ENCODE measurements around the gene LMO1.

The LMO1 gene

DNA sequence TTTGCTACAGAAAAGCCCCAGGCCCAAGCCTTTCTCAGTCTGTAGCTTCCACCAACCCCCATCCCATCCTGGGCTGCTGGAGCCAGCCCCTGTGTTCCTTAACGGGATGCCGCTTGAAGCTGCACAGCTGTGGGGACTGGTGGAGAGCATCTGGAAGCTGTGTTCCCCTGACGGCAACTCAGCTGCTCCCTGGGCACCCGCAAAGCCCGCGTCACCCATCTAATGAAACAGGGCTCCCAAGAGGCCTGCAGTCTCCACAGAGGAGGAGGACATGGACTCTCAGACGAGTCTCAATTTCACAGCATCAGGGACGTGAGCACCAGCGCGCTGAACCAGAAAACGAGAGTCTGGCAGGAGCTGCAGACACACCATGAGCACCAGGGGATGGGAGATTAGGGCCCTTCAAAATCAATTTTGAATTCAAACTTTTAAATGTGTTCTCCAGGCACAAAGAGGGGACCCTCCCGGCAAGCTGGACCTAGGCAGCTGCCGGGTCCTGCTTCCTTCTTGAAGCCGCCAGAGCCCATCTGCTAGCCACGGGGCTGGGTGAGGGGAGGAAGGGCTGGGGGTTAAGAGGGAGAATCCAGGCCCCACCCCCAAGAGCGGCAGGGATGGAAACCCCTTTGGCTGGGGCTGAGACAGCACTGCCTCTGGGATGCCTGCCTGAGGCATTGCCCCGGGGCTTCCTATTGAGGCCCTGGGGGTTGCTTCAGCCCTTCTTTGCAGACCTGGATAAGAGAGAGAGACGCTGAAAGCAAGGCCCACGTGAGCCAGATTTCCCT is 21.0 kb downstream of the LMO1 start:
- DNase-seq: no peak

DNA sequence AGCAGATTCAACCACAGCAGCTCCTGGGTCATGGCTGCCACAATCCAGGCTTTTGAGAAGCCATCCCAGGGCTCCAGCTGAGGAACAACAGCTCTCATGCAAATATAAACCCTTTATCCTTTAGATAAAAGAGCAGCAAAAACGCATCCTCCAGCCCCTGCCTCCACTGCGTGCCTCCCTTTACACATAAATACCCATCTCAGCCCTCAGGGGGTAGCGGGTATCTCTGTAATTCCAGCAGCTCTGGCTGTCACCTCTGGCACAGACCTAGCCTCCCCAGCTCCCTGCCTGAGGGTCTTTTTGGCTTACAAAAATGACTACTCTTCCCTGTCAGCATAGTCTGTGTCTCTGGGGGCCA is 21.6 kb downstream of the LMO1 start:
- no peak for DNase-seq

DNA sequence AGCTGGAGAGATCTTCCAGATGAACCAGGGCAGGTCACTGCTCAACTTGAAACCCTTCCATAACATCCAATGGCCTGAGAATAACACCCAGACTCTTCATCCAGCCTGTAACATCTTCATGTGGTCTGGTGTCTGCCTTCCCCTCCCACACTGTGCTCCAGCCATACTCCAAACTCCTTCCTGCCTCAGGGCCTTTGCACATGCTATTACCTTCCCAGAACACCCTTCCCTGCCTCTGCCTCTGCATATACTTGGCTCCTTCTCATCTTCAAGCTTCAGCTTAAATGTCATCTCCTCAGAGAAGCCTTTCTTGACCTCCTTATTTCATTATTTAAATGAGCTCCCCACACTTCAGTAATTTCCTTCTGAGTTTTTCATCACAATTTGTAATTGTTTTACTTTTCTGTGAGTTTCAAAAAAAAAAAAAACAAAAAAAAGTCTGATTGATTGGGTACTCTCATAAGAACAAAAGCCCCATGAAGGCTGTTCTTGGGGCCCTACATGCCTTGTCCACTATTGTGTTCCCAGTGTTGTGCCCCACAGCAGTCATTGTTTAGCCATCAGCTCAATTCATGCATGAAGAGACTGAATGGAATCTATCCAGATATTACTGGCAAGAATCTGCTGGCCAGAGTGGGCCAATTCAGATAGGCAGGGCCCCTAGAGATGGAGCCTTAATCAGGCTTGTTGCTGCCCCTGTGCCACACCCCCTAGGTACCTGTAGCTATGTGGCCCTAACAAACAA is 22.1 kb downstream of the LMO1 start:
- no peak for DNase-seq

DNA sequence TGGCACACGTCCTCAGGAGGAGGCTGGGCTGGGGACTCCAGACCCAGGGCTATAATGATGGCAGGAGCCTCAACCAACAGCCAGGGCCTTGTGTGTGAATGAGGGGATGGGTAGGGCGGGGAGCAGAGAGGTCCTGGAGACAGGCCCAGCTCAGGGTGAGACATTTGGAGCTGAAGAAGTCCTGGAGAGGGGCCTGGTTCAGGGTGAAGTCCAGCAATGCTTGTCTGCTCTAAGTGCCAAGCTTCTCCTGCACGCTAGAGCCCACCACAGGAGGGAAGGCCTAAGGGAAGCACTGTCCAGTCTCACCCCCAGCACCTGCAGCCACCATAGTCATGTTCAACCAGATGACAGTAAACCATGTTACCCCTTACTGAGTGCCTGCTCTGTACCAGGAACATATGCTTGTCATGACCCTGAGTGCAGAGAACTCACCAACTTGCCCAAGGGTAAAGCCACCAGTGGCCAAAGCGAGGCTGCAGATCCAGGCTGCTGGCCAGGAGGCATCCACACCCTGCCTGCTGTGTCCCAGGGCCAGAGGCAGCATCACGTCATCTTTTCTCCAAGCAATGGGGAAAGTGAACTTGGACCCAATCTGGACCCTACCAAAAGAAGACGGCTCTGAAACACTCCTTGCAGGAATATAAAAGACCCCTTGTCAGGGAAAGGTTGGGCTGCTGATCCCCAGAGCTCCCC is 24.0 kb downstream of the LMO1 start:
- no peak for DNase-seq

DNA sequence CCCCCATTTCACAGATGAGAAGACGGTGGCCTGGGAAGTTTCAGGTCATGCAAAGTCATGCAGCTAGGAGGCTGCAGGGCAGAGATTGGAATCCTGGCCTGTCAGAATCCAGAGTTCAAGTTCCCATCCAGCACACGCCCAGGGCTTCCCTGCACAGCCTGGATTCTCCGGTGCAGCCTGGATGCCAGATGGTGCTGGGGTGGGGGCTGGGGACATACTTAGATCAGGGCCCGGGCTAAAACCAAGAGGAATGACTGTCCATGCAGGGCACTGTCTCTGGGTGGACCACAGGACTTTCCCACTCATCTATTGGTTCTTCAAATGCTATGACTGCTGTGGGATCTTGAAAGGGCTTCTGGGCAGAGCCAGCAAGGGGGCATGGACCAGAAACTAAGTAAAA is 24.6 kb downstream of the LMO1 start:
- DNase-seq: no peak

DNA sequence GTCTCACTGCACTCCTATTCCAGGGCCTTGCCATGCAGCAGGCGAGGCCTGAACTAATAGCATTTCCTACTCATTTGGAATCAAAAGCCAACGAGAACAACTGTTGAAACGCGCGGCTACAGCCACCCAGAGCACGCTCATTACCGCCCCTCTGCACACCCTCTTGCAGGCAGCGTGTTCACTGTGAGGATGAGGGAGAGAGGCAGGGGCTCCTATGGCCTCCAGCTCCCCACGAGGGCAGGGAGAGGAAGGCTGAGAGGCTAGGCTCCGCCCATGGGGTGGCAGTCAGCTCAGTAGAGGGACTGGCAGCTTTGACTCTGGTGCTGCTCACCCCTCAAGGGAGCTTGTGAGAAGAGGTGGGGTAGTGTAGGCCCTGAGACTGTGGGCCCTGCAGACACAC is 26.2 kb downstream of the LMO1 start:
- DNase-seq: no peak

DNA sequence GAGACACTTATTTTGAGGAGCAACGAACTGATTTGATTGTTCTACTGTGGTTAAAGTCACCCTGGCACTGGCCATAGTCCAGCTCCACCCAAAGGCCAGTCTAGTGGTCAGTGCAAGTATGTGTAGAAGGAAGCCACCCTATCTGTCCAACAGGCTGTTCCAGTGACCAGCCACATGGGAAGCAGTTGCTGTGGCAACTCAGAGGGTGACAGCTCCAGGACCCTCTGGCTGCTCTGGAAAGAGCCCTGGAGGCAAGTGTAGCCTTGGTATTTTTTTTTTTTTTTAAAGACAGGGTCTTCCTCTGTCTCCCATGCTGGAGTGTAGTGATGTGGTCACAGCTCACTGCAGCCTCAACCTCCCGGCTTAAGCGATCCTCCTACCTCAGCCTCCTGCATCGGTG is 27.8 kb downstream of the LMO1 start:
- no peak for DNase-seq

DNA sequence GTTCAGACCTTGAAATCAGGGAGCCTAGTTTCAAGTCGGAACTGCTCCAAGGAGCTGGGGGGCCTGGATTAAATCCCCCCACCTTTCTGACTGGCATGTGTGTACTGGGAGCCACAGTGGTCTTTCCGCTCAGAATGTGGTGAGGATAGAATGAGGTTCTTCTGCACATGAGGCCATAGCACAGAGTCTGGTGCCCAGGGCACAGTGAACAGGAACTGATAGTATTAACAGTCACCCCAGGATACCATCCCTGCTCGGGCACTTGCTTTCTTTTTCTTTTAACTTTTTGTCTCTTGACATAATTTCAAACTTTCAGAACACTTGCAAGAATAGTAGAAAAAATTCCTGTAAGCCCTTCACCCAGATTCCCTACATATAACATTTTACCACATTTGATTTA is 28.8 kb downstream of the LMO1 start:
- no peak for DNase-seq

DNA sequence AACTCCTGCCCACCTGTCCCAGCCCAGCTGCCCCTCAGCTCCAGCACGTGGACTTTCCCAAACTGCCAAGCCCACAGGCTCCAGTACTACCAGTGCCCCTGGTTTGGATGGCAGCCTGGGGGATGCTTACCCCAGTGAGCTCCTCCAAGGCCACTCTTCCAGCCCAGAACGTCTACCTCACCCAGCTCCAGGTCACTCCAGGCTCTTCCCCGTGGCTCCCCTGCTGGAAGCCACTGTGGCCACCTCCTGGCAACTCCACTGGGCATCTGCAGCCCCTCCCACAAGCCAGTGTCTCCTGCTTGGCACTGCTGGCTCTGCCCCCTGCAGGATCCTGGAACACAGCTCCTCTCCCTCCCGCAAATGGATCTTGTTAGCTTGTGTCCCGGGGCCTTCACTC is 29.3 kb downstream of the LMO1 start:
- no peak for DNase-seq

DNA sequence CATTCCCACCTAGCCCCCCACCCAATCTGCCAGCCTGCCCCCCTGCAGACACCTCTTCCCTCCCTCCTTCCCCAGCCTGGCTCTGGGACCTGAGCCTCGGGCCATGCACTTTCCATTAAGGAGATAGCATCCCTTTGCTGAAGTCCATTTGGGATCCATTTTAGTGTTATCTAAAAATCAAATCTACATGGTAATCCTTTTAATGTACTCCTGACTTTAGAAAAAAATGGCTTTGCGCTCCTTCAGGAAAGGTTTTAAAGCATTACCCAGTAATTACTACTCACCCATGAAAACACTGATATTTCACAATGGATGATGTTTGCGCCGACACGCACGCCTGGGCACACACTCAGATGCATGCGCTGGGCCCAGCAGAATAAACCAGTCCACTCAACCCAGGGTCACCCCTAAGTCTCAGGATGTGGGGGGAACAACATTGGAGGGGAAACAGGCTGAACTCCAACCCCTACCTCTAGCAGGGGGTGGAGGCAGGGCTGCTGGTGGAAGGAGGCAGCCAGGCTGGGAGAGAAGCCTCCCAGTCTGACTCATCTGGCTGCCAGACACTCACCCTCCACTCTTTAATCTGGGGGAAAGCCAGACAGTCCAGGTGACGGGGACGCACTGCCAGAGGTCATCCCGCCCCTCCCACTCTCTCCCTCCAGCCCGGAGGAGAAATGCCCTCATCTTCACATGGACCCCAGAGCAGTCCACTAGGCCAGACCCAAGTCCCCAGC is 29.8 kb downstream of the LMO1 start:
- no peak for DNase-seq

DNA sequence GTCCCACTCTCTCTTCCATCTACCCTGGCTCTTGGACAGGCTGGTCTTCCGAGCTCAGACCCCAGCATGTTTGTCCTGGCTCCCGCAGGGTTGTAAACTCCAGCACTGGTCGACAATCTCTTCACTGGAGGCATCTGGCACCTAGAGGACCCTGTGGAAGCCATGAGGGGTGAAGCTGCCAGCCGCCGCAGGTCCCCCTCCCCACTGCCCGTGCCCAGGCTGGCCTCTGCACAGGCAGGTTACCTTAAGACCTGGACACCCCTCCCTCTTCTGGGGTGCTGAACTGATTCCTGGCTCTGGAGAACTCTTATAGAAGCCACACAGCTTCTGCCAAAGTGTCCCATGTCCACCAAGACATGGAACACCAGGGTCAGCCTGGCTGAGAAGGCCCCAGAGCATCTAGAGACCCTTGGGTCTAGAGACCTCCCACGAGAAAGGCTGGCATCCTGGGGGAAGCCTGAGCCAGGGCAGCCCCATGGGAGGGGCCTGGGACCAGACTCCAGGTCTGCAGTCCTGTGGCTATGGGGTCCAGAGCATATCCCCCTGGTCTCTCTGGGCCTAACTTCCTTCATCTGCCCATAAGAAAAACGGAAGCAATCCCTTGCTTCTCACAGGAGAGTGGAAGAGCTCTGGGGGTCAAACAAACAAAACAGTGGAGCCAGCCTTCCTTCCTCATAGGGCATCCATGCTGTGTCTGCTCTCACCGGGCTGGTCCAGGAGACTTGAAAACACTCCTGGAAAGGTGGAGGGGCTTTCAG is 30.6 kb downstream of the LMO1 start:
- DNase-seq: no peak

DNA sequence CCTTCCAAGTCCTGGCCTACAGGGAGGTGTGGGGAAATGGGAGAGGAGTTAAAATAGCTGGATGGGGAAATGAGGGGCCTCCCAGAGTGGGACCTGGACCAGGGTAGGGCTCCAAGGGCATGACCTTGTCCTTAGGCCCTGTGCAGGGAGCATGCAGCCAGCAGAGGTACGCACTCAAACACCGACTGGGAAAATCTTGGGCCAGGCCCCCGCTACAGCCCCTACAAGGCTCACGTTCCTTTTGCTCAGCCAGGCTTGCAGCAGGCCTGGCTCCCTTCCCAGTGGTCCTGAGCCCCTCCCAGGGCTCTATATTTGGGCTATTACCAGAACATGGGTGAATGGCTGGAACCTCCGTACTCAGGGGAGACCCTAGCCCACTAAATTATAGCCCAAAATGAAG is 31.3 kb downstream of the LMO1 start:
- DNase-seq: no peak

DNA sequence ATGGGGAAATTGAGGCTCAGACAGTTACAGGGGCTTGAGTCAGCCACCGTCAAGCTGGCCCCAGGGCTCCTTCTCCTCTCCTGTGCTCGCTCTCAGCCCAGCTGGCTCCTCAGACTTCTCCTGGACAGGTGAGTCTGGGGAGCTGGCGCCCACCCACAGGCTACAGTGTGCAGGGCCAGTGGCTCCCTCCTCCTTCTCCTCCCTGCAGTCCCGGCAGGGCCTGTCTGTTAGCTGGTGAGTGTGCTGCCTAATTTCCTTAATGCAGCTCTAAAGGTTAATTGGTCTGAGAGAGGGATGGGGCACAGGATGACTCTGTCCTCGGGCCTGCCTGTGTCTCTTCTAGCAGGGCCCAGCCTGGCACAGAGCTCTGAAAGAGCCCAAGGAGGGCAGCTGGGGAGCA is 31.7 kb downstream of the LMO1 start:
- DNase-seq: no peak

DNA sequence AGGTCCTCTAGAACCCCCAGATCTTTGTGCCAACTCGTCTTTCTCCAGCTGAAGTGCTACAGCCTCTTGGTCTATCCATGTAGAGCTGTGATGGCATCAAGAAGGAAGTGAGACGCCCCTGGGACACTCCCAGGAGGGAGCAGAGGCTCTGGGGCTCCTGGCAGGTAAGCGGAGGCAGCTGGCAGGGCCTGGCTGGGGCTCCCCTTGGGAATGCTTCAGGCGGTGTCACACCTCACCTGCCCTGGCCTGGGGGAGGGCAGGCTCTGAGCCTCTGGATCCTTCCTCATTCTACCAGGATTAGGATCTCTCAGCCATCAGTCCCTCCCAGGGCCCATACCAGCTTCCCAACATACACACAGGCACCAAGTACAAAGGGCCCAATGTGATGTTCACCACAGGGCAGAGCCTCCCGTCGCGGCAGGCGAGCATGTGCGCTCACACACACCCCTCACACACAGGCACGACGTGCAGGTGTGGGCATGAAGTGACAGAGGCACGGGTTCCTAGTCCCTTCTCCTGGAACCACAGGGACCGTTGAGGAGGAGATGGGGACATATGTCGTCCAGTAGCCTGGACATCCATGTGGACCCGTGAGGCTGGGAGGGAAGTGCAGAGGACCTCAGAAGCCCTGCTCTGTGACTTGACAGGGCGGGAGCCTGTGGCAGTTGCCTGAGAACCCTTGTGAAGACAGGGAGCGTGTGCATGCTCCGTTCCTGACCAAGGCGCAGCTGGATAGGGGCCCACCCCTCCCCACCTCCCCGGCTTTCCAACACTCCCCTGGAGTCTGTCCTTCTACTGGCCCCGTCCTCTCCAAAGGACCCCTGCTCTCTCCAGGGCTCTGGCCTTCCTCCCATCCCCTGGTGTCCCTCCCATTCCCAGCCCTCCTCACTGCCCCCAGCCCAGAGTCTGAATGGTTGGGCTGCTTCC is 32.5 kb downstream of the LMO1 start:
- no peak for DNase-seq

DNA sequence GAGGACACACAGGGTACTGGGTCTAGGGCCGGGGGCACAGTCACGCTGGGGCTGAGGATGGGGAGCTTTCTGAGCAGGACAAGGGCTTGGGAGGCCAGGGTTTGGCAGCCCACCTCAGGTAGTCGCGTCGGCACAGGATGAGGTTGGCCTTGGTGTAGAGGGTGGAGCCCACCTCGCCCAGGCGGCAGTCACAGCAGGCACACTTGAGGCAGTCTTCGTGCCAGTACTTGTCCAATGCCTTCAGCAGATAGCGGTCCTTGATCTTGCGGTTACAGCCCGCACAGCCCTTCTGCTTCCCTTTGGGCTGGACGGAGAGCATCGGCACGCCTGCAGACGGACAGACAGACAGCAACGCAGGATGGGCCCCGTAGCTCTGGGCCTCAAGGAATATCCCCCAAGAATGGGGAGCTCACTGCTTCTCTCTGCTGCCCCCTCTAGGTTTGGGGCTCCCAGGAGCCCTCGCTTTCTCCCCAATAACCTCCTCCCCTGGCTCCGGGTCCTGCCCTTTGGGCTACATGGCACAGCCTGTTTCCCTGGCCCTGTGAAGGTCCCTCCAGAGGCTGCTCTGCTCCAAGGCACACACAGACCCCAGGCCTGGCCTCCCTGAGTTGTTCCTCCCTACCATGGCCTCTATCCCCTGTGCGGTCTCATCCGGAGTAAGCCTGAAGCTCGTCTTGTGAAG is 33.4 kb downstream of the LMO1 start:
- no peak for DNase-seq

DNA sequence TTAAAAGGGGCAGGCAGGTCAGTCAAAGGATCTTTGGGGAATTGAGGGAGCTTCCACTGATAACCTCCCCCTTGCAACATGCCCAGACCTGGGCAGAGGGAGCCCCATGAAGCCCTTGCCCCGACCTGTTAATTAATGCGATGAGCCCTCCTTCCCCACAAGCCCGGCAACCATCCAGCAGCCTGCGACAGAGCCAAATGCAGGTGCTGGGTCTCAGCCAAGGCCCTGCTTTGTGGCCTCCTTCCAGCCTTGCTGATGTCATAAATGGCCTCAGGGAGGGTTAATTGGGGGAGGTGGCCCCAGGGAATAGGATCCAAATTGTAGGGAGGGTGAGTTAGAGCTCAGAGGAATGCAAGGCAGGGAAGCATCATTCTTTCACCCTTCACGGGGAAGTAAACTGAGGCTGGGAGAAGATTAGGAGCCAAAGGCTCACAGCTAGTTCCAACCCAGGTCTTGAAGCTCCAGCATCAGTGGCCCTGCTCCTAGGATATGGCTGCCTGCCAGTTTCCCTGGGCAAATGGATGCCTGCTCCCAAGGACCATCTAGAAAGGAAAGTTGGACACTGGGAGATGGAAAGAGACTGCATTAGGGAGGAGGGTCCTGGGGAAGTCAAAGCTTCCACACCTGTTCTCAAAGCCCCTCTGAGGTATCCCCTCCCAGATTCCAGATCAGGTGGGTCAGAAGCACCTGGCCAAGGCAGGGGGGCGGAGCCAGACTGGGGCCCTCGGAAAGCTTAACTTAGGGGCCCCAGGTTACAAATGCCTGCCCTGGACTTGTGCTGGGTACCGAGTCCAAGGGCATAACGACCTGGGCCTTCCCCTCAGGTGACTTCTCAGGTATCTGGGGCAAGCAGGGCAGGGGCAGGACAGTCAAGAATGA is 34.1 kb downstream of the LMO1 start:
- DNase-seq: no peak

DNA sequence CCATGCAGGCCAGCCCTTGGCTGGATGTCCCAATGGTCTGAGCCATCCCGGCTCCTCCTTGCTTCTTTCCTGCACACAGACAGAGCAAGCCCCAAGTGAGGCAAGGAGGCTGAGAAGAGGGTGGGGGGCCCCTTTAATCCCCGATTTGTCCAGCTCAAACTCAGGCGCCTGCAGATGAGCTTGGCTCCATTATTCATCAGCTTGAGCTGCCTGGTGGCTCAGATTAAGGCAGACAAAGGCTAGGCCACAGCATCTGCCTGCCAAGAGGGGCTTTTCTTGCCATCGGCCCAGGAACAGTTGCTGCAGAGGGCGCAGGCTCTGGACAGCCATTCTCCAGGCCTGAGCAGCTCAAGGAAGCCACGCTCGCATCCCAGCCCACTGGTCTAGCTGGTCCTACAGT is 35.4 kb downstream of the LMO1 start:
- DNase-seq: no peak

DNA sequence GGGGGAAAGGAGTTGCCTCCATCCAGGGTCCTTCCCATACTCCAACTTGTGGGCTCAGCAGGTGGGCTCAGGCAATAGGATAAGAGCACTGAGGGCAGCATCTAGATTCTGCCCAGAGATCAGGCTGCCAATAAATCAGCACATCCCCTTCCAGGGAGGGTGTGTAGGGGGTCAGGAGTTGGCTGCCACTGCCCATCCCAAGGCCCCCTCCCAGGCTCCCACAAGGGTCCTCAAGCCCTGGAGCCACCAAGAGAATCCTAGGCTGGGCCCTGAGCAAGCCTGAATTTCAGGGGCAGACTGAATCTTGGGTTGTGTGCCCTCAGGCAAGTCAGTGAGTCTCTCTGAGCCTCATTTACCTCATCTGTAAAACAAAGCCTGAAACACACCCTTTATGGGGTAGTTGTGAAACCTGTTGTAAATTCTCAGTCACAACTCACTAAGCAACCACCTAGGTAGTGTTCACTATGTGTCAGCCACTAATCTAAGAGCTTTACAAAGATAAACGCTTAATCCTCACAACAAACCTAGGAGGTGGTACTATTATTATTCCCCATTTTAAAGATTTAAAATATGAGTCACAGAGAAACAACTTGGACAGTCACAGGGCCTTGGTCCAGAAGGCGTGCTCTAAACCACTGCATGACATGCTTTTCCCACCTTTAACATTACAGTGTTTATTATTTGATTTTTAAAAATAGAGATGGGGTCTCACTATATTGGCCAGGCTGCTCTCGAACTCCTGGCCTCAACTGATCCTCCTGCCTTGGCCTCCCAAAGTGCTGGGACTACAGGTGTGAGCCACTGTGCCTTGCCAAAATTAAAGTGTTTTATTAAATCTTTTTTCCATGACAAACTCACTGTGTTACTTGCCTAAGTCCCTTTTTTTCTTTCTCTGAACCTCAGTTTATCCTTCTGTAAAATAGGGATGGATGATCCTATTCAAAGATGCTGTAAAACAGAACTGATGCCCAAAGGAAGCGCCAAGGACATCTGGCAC is 36.2 kb downstream of the LMO1 start:
- DNase-seq: no peak

Data from activated T-cell treated with anti-CD3 and anti-CD28 coated beads, Interleukin-2, amount 50 U/mL, for 48 hours (primary cell).